Spleen (tissue), 11 donors: ENCODE measurements around the gene UNC45B. TPM values are rescaled to one million over a fixed set of nuclear protein-coding genes. Genes with fewer than 3 reads are reported as not detected.

ENCODE experiments used
- DNase-seq: peaks from one replicate; pipeline ENCODE4 v3.0.0-alpha.2; 2020
- H3K27ac ChIP-seq, 8 donors: fragments of 200-600 bp; sonication (generic) in 7 of 8; 1 replicate in 4 of 8; 2 replicates in 4 of 8; pipeline versions ENCODE4 v1.5.0 to v1.8.0; 2016 to 2021; ENCODE audit warnings: inconsistent platforms in 4 of 8, mild to moderate bottlenecking in 4 of 8, moderate library complexity in 1 of 8
- H3K27me3 ChIP-seq, 7 donors: fragments of 200-600 bp; sonication (generic) in 6 of 7; replicated peaks in 1 of 7; 1 replicate in 4 of 7; 2 replicates in 3 of 7; pipeline versions ENCODE4 v1.5.0 to v1.8.0; 2016 to 2021; ENCODE audit warnings: inconsistent platforms in 3 of 7, mild to moderate bottlenecking in 1 of 7
- H3K36me3 ChIP-seq, 6 donors: fragments of 200-600 bp; sonication (generic) in 5 of 6; 1 replicate in 4 of 6; 2 replicates in 2 of 6; pipeline versions ENCODE4 v1.5.0 to v1.8.0; 2016 to 2021; ENCODE audit warnings: inconsistent platforms in 2 of 6
- H3K4me1 ChIP-seq, 6 donors: fragments of 200-600 bp; sonication (generic) in 5 of 6; 1 replicate in 3 of 6; 2 replicates in 3 of 6; pipeline versions ENCODE4 v1.5.0 to v1.8.0; 2016 to 2021; ENCODE audit warnings: inconsistent platforms in 3 of 6
- H3K4me3 ChIP-seq, 8 donors: fragments of 200-600 bp; sonication (generic) in 7 of 8; 1 replicate in 4 of 8; 2 replicates in 4 of 8; pipeline versions ENCODE4 v1.5.0 to v1.8.0; 2016 to 2021; ENCODE audit warnings: inconsistent platforms in 4 of 8, mild to moderate bottlenecking in 4 of 8, moderate library complexity in 2 of 8
- H3K9me3 ChIP-seq, 8 donors: fragments of 200-600 bp; sonication (generic) in 7 of 8; 1 replicate in 4 of 8; 2 replicates in 4 of 8; pipeline versions ENCODE4 v1.5.0 to v1.8.0; 2016 to 2021; ENCODE audit warnings: inconsistent platforms in 4 of 8
- CTCF ChIP-seq, 11 experiments: fragments of 200-600 bp in 7 of 11; fragments of 450-650 bp in 4 of 11; sonication (generic) in 4 of 11; IDR thresholded peaks in 8 of 11; conservative IDR thresholded peaks in 3 of 11; 1 replicate in 7 of 11; 2 replicates in 4 of 11; pipeline versions ENCODE4 v1.4.0 to v1.8.0; 2016 to 2021; ENCODE audit warnings: antibody characterized with exemption in 11 of 11, inconsistent platforms in 4 of 11, mild to moderate bottlenecking in 1 of 11
- POLR2A ChIP-seq, 3 donors: fragments of 450-650 bp; IDR thresholded peaks; one replicate each; pipeline ENCODE4 v1.5.1; 2017; ENCODE audit warnings: antibody characterized with exemption in 3 of 3, mild to moderate bottlenecking in 1 of 3
- POLR2AphosphoS5 ChIP-seq, 3 donors: sonication (generic); formaldehyde crosslinking; IDR thresholded peaks; one replicate each; pipeline ENCODE4 v1.5.1; 2017; ENCODE audit warnings: antibody characterized with exemption in 3 of 3
- WGBS, 5 donors: extraction: QIAGEN DNeasy Blood & Tissue Kit in 3 of 5; methylation state at CpG; one replicate each; pipeline versions ENCODE4 v1.1.5 to v1.1.7; 2013 to 2018; 5-methylcytosine and 5-hydroxymethylcytosine counted together
- intact Hi-C: fragments of 100-400 bp; cut with DNase I; formaldehyde crosslinking; loops from one replicate; pipeline ENCODE4 v1.15.0; 2023; ENCODE audit warnings: low total_unique reads
- polyA plus RNA-seq, 3 donors: library from polyadenylated mRNA; stranded (reverse); fragments of 200-250 nt; gene quantifications; one replicate each; pipeline ENCODE4 v1.2.1, GENCODE V29; 2013
- total RNA-seq, 7 donors: library from RNA; depleted of rRNA in 3 of 7; stranded (reverse); fragments of >200 nt in 3 of 7; fragmentation: NEBNext Ultra II Directional in 4 of 7; extraction: Animal tissue kit (Norgen Biotek cat#: 25700) in 4 of 7; gene quantifications; one replicate each; pipeline versions ENCODE4 v1.1.0 to v1.2.1, GENCODE V29; 2016 to 2021
- donor health status: healthy with polysubstance abuse.
- donor health status: DM: no; HTN: no; CAD: no; lungs with moderate emphysema.
- donor health status: DM: no; HTN: no; CAD: no.
- donor health status: Bipolar disorder and iron deficiency.
- donor health status: healthy.
- donor health status: DM: no; HTN: no; CAD: no.
- donor health status: DM: yes; HTN: yes; CAD: no.

Gene UNC45B
- total and polyA plus RNA-seq, 10 donors, result 0.08 to 3.9 (median 1.8) TPM

- no peaks in the 10 kb centered on the region for H3K4me1 ChIP-seq
- TF ChIP-seq POLR2AphosphoS5 (IDR thresholded peaks at IDR 0.05) (no peak), POLR2A (IDR thresholded peaks at IDR 0.05) (no peak), CTCF (IDR thresholded peaks at IDR 0.05 in 8 of 11, conservative IDR thresholded peaks at IDR 0.05 in 3 of 11) (no peak)
- 53 to 83% (median 65%) methylated on average over 7 to 10 of the region's 10 CpGs for WGBS, 5 donors
- intact Hi-C loops, result no loop called here
- H3K9me3 ChIP-seq, result no peaks in the 10 kb centered on the region
- peak overlapping the region in 1 of 8 donors; percentile 38 for H3K27ac ChIP-seq
- H3K36me3 ChIP-seq, result peaks cover 3 to 71% (median 61%) of the 10 kb centered on the region in 6 donors
- H3K4me3 ChIP-seq, result no peak overlapping the region
- H3K27me3 ChIP-seq, result no peaks in the 10 kb centered on the region
- no peak for DNase-seq
Observed at GRCh38 chr17:35132099-35132498, 15.5 kb upstream of the UNC45B start.

- Histone ChIP-seq H3K27me3 (no peaks in the 10 kb centered on the region), H3K27ac (no peak overlapping the region), H3K36me3 (peaks cover 5 to 80% (median 70%) of the 10 kb centered on the region in 6 donors), H3K4me3 (no peak overlapping the region), H3K4me1 (no peaks in the 10 kb centered on the region), H3K9me3 (no peaks in the 10 kb centered on the region)
- intact Hi-C loops, result no loop called here
- DNase-seq, result no peak
- WGBS, 5 donors, result 93 to 97% (median 96%) methylated on average over 21 to 22 of the region's 22 CpGs
- TF ChIP-seq POLR2AphosphoS5 (IDR thresholded peaks at IDR 0.05) (peak in 1 of 3 donors; percentile 8), POLR2A (IDR thresholded peaks at IDR 0.05) (no peak), CTCF (IDR thresholded peaks at IDR 0.05 in 8 of 11, conservative IDR thresholded peaks at IDR 0.05 in 3 of 11) (no peak)
Observed at GRCh38 chr17:35132816-35133550, 14.6 kb upstream of the UNC45B start.

- TF ChIP-seq CTCF (IDR thresholded peaks at IDR 0.05 in 8 of 11, conservative IDR thresholded peaks at IDR 0.05 in 3 of 11) (no peak), POLR2A (IDR thresholded peaks at IDR 0.05) (no peak), POLR2AphosphoS5 (IDR thresholded peaks at IDR 0.05) (no peak)
- intact Hi-C loops, result no loop called here
- Histone ChIP-seq H3K27me3 (no peaks in the 10 kb centered on the region), H3K4me3 (no peak overlapping the region), H3K9me3 (no peaks in the 10 kb centered on the region), H3K27ac (no peak overlapping the region), H3K36me3 (peaks cover 5 to 97% (median 87%) of the 10 kb centered on the region in 6 donors), H3K4me1 (peaks cover 0 to 8% (median 4%) of the 10 kb centered on the region in 6 donors)
- no peak for DNase-seq
- 88 to 93% (median 91%) methylated on average over 6 of the region's 6 CpGs for WGBS, 5 donors
Observed at GRCh38 chr17:35135322-35135721, 12.3 kb upstream of the UNC45B start.

GRCh38 chr17:35138218-35138617 lies 9.4 kb upstream of the UNC45B start:
- Histone ChIP-seq H3K36me3 (peaks cover 5 to 68% (median 63%) of the 10 kb centered on the region in 6 donors), H3K9me3 (no peaks in the 10 kb centered on the region), H3K4me1 (peaks cover 6 to 33% (median 23%) of the 10 kb centered on the region in 6 donors), H3K27me3 (no peaks in the 10 kb centered on the region), H3K4me3 (no peak overlapping the region), H3K27ac (no peak overlapping the region)
- peak; percentile 9 for DNase-seq
- no peak for TF ChIP-seq POLR2AphosphoS5 (IDR thresholded peaks at IDR 0.05)
- no peak for TF ChIP-seq POLR2A (IDR thresholded peaks at IDR 0.05)
- no peak for TF ChIP-seq CTCF (IDR thresholded peaks at IDR 0.05 in 8 of 11, conservative IDR thresholded peaks at IDR 0.05 in 3 of 11)
- intact Hi-C loops, result no loop called here
- 94 to 98% (median 98%) methylated on average over 6 of the region's 6 CpGs for WGBS, 5 donors
